K562 (cell line): ENCODE results near the gene ALKBH3. TPM values are rescaled to one million over a fixed set of nuclear protein-coding genes. Genes with fewer than 3 reads are reported as not detected.

Experiments
- STAT5B ChIP-seq: fragments of 250-450 bp; sonication (Bioruptor Pico); IDR thresholded peaks from 2 replicates; pipeline ENCODE4 v1.8.0; 2021; ENCODE audit warnings: mild to moderate bottlenecking, inconsistent platforms
- ZC3H8 ChIP-seq: fragments of 450-650 bp; IDR thresholded peaks from 2 replicates; pipeline ENCODE4 v1.6.1; 2017
- ZNF175 ChIP-seq: fragments of 200-800 bp; sonication (Bioruptor generic); IDR thresholded peaks from 2 replicates; pipeline ENCODE4 v1.6.1; 2016; ENCODE audit warnings: low read depth, mild to moderate bottlenecking, missing genetic modification characterization, missing compliant biosample characterization
- ZNF282 ChIP-seq: sonication (generic); formaldehyde crosslinking; IDR thresholded peaks from 2 replicates; pipeline ENCODE4 v1.8.1; 2023; ENCODE audit warnings: missing genetic modification reagents
- polyA plus RNA-seq, 8 experiments: library from polyadenylated mRNA; depleted of rRNA in 4 of 8; stranded (reverse) in 5 of 8; unstranded in 3 of 8; fragments of >200 nt; fragmentation: Nextera tagmentation in 2 of 8; fragmentation: Illumina TruSeq in 1 of 8; extraction: Ambion mirVana in 2 of 8; extraction: Trizol in 1 of 8; gene quantifications; 2 replicates each; pipeline versions ENCODE4 v1.2.1 to v1.2.3, GENCODE V29; 2011 to 2014; ENCODE audit warnings: inconsistent platforms in 1 of 8, missing spikeins in 1 of 8
- total RNA-seq, 7 experiments: library from RNA; depleted of rRNA in 6 of 7; stranded (reverse); fragments of >200 nt in 6 of 7; fragmentation: Illumina TruSeq in 2 of 7; extraction: Trizol in 2 of 7; gene quantifications; 2 replicates each; pipeline versions ENCODE4 v1.2.1 to v1.2.3, GENCODE V29; 2011 to 2021; ENCODE audit warnings: low replicate concordance in 1 of 7
- TF ChIP-seq, protein P1 (sequence below): fragments of 250-450 bp; sonication (Bioruptor Pico); IDR thresholded peaks from 2 replicates; pipeline ENCODE4 v1.5.0; 2022; ENCODE audit warnings: mild to moderate bottlenecking
- TF ChIP-seq, protein P2 (sequence below): fragments of 250-450 bp; sonication (Bioruptor Pico); IDR thresholded peaks from 2 replicates; pipeline ENCODE4 v1.5.0; 2021
- TF ChIP-seq, protein P3 (sequence below): fragments of 200-600 bp; sonication (generic); IDR thresholded peaks from one replicate; pipeline ENCODE4 v1.6.1; 2012; ENCODE audit warnings: mild to moderate bottlenecking, low read depth, low read length, inconsistent platforms
- TF ChIP-seq, protein P4 (sequence below), 2 experiments: IDR thresholded peaks; 2 replicates each; pipeline ENCODE4 v1.6.1; 2012; ENCODE audit warnings: improper control_type of control experiment in 2 of 2, low read depth in 2 of 2, low read length in 2 of 2, borderline replicate concordance in 1 of 2
- TF ChIP-seq, protein P5 (sequence below): fragments of 450-650 bp; IDR thresholded peaks from 2 replicates; pipeline ENCODE4 v1.6.1; 2016

The ALKBH3 gene
- total and polyA plus RNA-seq, 9 of the 15 experiments (the other 6 are each of a cell fraction or from before 2014, with no cell fraction given), result 16.0 to 49.9 (median 36.5) TPM

DNA sequence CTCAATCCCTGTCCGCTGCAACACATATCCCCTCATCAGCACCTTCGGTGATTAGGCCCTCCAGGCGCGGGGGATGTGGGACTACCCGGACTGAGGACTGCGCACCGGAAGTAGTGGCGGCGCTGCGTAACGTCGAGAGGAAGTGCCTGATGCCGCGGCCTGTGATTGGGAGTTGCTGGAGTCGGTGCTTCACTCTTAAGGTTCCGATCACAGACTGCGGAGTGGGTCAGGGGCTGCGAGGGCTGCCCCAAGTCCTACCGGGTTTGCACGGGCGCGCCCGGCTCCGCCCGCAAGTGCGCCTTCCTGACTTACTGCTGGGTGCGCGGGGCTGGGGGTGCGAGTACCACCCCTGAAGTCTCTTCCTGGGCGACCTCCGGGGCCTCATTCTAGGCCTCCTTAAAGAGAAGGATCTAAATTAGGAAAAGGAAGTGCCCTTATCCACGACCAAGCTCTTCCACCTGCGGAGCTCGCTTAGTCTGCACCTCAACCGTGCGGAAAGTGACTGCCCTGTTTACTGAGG, at the start of gene ALKBH3 (continued):
- TF ChIP-seq, protein P1, sequence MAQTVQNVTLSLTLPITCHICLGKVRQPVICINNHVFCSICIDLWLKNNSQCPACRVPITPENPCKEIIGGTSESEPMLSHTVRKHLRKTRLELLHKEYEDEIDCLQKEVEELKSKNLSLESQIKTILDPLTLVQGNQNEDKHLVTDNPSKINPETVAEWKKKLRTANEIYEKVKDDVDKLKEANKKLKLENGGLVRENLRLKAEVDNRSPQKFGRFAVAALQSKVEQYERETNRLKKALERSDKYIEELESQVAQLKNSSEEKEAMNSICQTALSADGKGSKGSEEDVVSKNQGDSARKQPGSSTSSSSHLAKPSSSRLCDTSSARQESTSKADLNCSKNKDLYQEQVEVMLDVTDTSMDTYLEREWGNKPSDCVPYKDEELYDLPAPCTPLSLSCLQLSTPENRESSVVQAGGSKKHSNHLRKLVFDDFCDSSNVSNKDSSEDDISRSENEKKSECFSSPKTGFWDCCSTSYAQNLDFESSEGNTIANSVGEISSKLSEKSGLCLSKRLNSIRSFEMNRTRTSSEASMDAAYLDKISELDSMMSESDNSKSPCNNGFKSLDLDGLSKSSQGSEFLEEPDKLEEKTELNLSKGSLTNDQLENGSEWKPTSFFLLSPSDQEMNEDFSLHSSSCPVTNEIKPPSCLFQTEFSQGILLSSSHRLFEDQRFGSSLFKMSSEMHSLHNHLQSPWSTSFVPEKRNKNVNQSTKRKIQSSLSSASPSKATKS, result no peak
- TF ChIP-seq ZNF282 (CRISPR knock-in tag) (no peak), STAT5B (CRISPR knock-in tag) (no peak), ZNF175 (CRISPR knock-in tag) (no peak; the same call in 1 of the 2 replicates), ZC3H8 (no peak)
- TF ChIP-seq, protein P2, sequence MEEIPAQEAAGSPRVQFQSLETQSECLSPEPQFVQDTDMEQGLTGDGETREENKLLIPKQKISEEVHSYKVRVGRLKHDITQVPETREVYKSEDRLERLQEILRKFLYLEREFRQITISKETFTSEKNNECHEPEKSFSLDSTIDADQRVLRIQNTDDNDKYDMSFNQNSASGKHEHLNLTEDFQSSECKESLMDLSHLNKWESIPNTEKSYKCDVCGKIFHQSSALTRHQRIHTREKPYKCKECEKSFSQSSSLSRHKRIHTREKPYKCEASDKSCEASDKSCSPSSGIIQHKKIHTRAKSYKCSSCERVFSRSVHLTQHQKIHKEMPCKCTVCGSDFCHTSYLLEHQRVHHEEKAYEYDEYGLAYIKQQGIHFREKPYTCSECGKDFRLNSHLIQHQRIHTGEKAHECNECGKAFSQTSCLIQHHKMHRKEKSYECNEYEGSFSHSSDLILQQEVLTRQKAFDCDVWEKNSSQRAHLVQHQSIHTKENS (CRISPR knock-in tag), result no peak
- TF ChIP-seq, protein P3, sequence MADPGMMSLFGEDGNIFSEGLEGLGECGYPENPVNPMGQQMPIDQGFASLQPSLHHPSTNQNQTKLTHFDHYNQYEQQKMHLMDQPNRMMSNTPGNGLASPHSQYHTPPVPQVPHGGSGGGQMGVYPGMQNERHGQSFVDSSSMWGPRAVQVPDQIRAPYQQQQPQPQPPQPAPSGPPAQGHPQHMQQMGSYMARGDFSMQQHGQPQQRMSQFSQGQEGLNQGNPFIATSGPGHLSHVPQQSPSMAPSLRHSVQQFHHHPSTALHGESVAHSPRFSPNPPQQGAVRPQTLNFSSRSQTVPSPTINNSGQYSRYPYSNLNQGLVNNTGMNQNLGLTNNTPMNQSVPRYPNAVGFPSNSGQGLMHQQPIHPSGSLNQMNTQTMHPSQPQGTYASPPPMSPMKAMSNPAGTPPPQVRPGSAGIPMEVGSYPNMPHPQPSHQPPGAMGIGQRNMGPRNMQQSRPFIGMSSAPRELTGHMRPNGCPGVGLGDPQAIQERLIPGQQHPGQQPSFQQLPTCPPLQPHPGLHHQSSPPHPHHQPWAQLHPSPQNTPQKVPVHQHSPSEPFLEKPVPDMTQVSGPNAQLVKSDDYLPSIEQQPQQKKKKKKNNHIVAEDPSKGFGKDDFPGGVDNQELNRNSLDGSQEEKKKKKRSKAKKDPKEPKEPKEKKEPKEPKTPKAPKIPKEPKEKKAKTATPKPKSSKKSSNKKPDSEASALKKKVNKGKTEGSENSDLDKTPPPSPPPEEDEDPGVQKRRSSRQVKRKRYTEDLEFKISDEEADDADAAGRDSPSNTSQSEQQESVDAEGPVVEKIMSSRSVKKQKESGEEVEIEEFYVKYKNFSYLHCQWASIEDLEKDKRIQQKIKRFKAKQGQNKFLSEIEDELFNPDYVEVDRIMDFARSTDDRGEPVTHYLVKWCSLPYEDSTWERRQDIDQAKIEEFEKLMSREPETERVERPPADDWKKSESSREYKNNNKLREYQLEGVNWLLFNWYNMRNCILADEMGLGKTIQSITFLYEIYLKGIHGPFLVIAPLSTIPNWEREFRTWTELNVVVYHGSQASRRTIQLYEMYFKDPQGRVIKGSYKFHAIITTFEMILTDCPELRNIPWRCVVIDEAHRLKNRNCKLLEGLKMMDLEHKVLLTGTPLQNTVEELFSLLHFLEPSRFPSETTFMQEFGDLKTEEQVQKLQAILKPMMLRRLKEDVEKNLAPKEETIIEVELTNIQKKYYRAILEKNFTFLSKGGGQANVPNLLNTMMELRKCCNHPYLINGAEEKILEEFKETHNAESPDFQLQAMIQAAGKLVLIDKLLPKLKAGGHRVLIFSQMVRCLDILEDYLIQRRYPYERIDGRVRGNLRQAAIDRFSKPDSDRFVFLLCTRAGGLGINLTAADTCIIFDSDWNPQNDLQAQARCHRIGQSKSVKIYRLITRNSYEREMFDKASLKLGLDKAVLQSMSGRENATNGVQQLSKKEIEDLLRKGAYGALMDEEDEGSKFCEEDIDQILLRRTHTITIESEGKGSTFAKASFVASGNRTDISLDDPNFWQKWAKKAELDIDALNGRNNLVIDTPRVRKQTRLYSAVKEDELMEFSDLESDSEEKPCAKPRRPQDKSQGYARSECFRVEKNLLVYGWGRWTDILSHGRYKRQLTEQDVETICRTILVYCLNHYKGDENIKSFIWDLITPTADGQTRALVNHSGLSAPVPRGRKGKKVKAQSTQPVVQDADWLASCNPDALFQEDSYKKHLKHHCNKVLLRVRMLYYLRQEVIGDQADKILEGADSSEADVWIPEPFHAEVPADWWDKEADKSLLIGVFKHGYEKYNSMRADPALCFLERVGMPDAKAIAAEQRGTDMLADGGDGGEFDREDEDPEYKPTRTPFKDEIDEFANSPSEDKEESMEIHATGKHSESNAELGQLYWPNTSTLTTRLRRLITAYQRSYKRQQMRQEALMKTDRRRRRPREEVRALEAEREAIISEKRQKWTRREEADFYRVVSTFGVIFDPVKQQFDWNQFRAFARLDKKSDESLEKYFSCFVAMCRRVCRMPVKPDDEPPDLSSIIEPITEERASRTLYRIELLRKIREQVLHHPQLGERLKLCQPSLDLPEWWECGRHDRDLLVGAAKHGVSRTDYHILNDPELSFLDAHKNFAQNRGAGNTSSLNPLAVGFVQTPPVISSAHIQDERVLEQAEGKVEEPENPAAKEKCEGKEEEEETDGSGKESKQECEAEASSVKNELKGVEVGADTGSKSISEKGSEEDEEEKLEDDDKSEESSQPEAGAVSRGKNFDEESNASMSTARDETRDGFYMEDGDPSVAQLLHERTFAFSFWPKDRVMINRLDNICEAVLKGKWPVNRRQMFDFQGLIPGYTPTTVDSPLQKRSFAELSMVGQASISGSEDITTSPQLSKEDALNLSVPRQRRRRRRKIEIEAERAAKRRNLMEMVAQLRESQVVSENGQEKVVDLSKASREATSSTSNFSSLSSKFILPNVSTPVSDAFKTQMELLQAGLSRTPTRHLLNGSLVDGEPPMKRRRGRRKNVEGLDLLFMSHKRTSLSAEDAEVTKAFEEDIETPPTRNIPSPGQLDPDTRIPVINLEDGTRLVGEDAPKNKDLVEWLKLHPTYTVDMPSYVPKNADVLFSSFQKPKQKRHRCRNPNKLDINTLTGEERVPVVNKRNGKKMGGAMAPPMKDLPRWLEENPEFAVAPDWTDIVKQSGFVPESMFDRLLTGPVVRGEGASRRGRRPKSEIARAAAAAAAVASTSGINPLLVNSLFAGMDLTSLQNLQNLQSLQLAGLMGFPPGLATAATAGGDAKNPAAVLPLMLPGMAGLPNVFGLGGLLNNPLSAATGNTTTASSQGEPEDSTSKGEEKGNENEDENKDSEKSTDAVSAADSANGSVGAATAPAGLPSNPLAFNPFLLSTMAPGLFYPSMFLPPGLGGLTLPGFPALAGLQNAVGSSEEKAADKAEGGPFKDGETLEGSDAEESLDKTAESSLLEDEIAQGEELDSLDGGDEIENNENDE, result no peak
- TF ChIP-seq, protein P4, sequence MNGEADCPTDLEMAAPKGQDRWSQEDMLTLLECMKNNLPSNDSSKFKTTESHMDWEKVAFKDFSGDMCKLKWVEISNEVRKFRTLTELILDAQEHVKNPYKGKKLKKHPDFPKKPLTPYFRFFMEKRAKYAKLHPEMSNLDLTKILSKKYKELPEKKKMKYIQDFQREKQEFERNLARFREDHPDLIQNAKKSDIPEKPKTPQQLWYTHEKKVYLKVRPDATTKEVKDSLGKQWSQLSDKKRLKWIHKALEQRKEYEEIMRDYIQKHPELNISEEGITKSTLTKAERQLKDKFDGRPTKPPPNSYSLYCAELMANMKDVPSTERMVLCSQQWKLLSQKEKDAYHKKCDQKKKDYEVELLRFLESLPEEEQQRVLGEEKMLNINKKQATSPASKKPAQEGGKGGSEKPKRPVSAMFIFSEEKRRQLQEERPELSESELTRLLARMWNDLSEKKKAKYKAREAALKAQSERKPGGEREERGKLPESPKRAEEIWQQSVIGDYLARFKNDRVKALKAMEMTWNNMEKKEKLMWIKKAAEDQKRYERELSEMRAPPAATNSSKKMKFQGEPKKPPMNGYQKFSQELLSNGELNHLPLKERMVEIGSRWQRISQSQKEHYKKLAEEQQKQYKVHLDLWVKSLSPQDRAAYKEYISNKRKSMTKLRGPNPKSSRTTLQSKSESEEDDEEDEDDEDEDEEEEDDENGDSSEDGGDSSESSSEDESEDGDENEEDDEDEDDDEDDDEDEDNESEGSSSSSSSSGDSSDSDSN (IDR thresholded peaks at IDR 0.05; ENCODE audit: borderline replicate concordance in 1 of 2, low read depth in 2 of 2, low read length in 2 of 2), result no peak
- TF ChIP-seq, protein P5, sequence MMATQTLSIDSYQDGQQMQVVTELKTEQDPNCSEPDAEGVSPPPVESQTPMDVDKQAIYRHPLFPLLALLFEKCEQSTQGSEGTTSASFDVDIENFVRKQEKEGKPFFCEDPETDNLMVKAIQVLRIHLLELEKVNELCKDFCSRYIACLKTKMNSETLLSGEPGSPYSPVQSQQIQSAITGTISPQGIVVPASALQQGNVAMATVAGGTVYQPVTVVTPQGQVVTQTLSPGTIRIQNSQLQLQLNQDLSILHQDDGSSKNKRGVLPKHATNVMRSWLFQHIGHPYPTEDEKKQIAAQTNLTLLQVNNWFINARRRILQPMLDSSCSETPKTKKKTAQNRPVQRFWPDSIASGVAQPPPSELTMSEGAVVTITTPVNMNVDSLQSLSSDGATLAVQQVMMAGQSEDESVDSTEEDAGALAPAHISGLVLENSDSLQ, result peak; percentile 68
